Breast epithelium (tissue), 3 donors: ENCODE results near the gene BRF1.

Experiments used
- POLR2AphosphoS5 ChIP-seq, 3 donors: sonication (generic); formaldehyde crosslinking; IDR thresholded peaks; one replicate each; pipeline ENCODE4 v1.6.1; 2017; ENCODE audit warnings: antibody characterized with exemption in 3 of 3
- TF ChIP-seq, protein P1 (sequence below), 3 donors: fragments of 450-650 bp; IDR thresholded peaks; one replicate each; pipeline ENCODE4 v1.5.1; 2016 to 2017; ENCODE audit warnings: antibody characterized with exemption in 3 of 3, mild to moderate bottlenecking in 3 of 3, moderate library complexity in 3 of 3

GRCh38 chr14:105303949-105304348 lies 3.1 kb upstream of the BRF1 start:
- no peak for TF ChIP-seq POLR2AphosphoS5 (IDR thresholded peaks at IDR 0.05)
- TF ChIP-seq, protein P1, sequence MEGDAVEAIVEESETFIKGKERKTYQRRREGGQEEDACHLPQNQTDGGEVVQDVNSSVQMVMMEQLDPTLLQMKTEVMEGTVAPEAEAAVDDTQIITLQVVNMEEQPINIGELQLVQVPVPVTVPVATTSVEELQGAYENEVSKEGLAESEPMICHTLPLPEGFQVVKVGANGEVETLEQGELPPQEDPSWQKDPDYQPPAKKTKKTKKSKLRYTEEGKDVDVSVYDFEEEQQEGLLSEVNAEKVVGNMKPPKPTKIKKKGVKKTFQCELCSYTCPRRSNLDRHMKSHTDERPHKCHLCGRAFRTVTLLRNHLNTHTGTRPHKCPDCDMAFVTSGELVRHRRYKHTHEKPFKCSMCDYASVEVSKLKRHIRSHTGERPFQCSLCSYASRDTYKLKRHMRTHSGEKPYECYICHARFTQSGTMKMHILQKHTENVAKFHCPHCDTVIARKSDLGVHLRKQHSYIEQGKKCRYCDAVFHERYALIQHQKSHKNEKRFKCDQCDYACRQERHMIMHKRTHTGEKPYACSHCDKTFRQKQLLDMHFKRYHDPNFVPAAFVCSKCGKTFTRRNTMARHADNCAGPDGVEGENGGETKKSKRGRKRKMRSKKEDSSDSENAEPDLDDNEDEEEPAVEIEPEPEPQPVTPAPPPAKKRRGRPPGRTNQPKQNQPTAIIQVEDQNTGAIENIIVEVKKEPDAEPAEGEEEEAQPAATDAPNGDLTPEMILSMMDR (IDR thresholded peaks at IDR 0.05) = no peak
